Epithelial cell of alveolus of lung (primary cell): ENCODE measurements around the gene EMC9. TPM values are rescaled to one million over a fixed set of nuclear protein-coding genes. Genes with fewer than 3 reads are reported as not detected.

ENCODE experiments used
- total RNA-seq: library from RNA; depleted of rRNA; stranded (reverse); fragments of >200 nt; gene quantifications from 2 replicates; pipeline ENCODE4 v1.2.1, GENCODE V29; 2015

EMC9 gene, protein sequence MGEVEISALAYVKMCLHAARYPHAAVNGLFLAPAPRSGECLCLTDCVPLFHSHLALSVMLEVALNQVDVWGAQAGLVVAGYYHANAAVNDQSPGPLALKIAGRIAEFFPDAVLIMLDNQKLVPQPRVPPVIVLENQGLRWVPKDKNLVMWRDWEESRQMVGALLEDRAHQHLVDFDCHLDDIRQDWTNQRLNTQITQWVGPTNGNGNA
- 25.0 and 26.4 TPM in 2 replicates for total RNA-seq

DNA sequence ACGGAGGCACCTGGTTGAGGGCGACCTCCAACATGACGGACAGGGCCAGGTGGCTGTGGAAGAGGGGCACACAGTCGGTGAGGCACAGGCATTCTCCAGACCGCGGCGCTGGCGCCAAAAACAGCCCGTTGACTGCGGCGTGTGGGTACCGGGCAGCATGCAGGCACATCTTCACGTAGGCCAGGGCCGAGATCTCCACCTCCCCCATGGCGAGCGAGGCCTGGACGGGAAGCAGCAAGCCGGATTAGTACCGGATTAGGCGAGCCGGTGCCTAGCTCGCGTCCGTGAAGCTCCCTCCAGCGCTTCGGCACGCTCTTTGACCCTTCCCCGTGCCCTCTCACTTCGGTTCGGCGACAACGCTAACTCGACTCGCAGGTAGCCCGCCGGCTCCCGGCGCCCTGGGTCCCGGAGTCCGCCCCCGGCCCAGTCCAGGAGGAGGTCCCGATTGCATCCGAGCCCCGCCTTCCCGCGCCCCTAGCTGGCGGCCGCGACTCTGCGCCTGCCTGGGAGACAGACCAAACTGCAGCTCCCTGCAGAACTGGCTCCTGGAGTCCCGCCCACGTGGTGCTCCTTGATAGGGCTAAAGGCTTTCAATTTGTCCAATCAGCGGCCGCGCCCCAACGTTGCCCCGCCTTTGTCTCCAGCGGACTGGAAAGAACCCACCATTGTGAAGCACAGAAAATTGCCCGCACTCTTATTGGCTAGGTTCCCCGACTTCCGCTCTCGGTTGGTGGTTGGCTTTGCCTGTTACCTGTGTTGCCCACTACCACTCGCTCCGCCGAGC lies at the start of gene EMC9:
TSS of gene EMC9 (minus strand) at position 495 of the 784 bp plus-strand sequence. CDS start at position 208, 287 bp downstream.

DNA sequence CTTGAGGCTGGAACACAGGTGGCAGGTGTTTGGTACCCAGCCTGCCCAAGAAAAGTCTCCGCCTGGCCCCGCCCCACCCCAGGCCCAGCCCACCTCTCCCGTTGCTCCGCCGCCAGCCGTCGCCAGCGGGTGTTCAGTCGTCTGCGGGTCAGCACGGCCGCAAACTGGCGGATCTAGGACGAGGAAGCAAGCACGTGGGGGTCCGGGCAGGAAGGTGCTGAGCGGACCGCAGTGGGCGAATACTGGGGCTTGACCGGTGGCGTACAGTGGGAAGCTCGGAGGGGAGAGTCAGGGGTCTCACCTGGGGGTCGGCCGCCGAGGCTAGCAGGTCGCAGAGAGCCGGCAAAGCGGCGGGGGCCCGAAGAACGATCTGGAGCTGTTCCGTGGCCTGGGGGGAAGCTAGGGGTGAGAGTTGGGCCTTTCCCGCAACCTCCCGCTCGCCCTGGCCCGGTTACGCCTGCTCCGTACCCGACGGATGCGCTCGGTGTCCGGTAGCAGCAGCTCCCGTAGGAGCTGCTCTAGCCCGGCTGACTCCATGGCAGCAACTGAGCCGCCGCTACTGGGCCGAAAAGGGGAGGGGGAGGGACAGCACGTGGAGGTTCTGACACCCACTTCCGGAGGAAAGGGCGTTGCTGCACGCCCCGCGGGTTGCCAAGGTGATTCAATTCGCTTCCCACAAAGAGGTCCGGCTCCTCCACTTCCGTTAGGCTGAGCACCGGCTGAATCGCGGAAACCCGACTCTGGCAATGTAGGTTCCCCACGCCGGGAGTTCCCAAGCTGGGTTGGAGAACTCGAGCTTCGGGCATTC lies 47.1 kb upstream of the EMC9 start, which contains the start of gene IPO4:
TSS of gene IPO4 (minus strand) at position 566 of the 808 bp plus-strand sequence. CDS start at position 537, 29 bp downstream.

DNA sequence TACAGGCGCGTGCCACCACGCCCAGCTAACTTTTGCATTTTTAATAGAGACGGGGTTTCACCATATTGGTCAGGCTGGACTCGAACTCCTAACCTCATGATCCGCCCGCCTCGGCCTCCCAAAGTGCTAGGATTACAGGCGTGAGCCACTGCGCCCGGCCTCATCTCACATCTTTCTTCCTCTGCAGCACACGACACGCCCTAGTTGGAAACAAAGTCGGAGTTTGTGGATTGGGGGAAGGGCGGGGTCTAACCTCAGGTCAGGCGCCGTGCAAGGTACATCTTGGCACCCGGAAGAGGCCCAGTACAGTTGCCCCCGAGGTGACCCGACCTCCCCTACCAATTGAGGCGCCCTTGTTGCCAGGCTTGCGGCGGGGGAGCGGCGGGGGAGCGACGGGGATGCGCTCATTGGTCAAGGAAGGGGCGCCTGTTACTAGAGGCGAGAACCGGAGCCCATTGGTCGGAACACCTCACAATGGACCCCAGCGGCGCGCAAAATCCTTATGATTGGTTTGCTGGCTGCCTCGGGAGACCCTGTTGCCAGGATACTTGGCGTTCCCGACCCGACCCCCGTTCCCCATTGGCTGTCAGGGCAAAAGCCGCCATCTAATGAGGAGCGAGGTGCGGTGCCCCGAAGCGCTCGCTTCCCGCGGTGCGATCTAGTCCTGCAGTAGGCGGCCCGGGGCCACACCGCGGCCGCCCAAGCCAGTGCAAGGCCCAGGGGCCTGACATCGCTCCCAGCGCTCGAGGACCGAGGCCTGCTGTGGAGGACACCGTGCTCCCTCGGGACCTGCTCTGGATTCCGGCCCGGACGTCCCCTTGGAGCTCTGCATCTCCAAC lies 30.2 kb upstream of the EMC9 start, which contains the start of gene REC8:
TSS of gene REC8 (plus strand) at position 659 of the 839 bp plus-strand sequence. CDS start 473 bp downstream, outside the sequence.

DNA sequence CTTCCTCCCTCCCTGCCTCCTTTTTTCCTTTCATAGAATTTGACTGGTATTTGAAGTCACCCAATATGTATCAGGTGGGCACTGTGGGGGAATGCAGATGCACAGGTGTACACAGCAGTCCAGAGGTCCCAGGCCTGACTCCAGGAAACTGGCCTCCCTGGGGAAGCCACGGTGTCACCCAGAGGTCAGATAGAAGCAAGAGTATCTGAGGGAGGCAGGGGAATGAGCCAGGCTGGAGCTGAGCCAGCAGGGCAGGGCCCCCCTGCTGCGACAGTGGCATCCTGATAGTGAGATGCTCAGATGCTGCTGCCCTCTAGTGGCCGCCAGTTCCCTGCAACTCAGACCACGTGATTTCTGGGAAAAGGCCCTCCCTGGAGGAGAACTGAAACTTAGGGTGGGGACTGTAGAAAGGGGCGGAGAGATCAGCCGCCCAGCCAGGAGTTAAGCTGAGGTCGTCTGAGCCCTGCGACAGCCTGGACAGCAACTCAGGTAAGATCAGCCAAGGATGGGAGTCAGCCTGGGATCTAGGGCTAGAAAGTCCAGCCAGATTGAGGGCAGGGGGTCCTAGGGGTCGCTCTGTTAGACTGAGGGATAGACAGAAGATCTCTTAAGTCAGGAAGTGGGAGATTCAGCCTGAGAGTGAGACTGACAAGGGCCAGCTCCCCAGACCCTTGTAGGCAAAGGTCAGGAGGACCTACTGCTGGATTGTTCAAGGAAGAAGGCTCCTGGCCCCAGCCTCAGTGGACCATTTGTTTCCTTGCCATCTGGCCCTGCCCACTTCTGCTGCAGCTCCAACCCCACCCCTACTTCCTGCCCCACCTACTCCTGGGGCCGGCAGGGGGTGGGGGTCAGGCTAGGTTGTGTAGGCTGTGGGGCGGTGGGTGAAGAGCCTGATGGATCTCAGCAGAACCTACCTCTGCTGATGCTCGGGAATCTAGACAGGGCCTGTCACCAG lies 19.7 kb upstream of the EMC9 start, which contains the start of gene IRF9:
TSS of gene IRF9 (plus strand) at position 416 of the 955 bp plus-strand sequence. CDS start 880 bp downstream, outside the sequence.

DNA sequence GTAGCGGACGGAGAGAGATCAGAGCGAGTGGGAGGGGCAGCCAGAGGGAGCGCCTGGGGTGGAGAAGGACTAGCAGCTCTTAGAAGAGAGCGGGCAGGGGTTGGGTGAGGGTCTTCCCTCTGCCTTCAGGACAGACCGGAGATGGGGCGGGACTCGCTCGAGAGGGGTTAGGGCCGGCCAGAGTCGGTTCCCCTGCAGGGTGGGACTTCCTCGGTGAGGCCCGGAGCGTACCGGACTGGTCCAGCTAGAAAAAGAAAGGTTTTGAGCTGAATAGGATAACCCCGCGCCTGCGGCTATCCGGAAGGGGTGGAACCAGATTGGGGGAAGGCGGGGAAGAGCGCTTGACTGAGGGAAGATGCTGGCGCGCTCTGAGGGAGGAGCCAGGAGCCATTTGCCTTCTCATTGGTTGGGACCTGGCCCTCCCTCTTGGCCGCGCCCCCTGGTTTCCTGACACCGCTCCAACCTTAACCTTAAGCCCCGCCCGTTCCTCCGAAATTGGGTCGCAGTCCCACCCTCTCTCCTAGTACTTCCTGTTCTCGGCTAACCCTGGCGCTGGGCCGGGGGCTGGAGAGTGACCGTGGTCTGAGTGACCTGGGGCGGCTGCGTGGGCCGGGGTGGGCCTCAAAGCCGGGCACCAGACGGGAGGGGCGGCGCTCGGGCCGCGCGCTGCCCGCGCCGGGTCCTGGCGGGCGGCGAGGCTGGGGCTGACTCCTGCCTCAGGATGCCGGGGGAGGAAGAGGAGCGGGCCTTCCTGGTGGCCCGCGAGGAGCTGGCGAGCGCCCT lies 5.8 kb upstream of the EMC9 start, which contains the start of gene RNF31:
TSS of gene RNF31 (plus strand) at position 521 of the 783 bp plus-strand sequence. CDS start at position 722, 201 bp downstream.

DNA sequence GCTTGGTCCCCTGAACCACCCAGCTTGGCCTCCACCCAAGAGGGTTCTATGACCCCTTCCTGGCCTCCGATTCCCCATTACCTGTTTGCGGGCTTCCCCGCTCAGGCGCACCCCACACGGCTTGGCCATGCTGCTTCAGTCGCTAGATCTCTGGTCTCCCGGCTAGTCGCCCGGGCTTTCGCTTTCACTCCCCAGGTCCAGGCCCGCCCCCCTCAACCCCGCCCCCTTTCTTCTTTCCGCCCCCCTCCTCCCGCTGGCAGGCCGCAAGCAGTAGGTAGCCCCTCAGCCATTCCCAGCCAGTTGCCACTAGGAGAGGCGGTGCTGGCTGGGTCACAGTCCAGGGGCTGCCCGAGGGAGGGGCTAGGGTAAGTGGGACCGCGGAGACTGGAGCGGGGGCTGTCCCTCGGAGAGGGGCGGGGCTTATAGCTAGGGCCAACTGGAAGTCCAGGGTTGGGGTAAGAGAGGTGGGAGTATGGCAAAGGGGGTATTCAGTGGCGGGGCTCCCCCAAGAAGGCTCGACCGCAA lies 5.1 kb upstream of the EMC9 start, which contains the start of gene PSME2:
TSS of gene PSME2 (minus strand) at position 158 of the 525 bp plus-strand sequence. CDS start at position 129, 29 bp downstream.

DNA sequence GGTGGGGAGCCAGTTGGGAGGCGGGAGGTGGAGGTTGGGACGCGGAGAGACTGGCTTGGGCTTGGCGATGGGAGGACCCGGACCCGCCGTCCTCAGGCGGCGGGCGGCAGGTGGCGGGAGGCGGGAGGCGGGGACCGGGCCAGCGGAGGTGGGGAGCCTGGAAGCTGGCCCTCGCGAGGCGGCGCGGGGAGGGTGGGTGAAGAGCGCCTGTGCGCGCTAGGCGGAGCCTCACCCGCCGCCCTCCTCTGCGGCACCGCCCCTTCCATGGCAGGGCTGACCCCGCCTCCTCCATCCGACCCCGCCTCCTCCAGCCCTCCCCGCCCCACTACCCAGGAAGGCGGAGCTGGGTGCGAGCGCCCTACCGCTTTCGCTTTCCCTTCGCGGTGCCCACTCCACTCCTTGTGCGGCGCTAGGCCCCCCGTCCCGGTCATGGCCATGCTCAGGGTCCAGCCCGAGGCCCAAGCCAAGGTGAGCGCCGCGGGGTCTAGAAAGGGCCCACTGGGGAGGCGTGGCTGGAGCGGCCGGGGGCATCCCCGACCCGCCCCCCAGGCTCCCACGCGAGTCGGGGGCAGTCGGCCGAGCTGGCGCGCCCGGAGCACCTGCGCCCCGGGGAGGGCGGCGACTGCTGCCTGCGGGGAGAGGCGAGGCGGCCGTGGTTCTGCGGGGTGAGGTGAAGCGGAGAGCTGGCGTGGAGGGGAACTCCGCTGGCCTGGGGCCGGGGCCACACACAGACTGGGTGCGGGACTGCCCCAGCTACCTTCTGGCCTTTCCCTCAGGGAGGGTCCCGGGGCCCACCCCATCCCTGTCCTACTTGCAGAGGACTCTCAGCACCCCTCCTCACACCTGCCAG lies 5.3 kb downstream of the EMC9 start, which contains the start of gene PSME1:
TSS of gene PSME1 (plus strand) at position 361 of the 850 bp plus-strand sequence. CDS start at position 430, 69 bp downstream.

DNA sequence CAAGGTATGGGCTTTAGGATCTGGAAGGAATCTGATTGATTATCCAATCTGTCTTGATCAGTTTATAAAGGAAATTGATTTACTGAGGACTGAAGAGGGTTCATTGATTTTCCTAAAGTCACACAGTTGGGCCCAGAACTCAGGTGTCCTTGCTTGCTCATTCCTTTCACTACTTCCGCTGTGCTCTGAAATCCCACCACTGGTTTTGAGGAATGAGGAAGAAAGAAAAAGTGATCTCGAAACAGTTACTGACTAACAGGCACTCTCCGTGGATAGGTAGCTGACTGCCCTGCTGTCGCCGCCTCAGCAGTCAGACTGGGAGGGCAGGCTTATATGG lies 11.0 kb downstream of the EMC9 start, which contains the start of gene FITM1:
TSS of gene FITM1 (plus strand) at position 280 of the 337 bp plus-strand sequence. CDS start 905 bp downstream, outside the sequence.

DNA sequence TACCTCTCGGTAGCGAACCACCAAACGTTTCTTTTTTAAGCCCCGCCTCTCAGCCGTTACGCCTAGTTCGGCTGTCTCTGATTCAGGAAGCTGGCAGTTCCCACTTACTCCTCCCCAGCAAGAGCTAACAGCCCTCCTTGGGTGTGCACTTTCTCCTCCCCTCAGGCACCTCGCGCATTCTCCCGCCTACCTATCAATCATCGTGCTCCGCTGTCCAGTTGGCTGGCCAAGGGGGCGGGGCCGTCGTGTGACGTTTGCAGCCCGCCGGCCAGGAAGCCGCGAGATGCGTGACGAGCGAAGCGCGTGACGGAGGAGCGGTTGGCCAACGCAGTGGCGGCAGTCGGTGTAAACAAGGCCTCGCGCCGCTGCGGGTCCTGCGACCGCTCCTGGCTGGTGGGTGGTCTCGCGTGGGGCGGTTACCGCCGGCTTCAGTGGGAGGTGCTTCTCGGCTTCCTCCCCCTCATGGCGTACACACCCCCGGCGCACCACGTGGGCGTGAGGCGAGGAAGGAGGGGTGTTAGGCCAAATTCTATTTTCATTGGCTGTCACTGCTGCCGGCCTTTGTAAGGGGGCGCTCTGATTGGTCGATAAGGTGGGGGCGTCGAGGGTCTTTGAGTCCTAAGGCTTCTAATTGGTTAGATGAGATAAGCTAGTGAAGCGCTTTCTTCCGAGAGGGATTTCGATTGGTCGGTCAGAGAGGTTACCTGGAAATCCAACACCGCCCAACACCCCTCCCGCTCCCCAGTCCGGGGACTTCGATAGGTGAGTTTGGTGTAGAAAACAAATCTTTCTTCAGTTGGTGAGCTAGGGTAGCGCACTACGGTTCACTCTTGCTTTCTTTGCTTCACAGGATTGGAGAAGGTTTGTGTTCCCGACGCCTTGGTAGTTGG lies 26.6 kb downstream of the EMC9 start, which contains the start of the genes DCAF11 and NRL:
TSS of gene DCAF11 (plus strand) at position 246 of the 890 bp plus-strand sequence. CDS start 818 bp downstream, outside the sequence.
TSS of gene NRL (minus strand) at position 418 of the 890 bp plus-strand sequence. CDS start 32,101 bp downstream, outside the sequence.

DNA sequence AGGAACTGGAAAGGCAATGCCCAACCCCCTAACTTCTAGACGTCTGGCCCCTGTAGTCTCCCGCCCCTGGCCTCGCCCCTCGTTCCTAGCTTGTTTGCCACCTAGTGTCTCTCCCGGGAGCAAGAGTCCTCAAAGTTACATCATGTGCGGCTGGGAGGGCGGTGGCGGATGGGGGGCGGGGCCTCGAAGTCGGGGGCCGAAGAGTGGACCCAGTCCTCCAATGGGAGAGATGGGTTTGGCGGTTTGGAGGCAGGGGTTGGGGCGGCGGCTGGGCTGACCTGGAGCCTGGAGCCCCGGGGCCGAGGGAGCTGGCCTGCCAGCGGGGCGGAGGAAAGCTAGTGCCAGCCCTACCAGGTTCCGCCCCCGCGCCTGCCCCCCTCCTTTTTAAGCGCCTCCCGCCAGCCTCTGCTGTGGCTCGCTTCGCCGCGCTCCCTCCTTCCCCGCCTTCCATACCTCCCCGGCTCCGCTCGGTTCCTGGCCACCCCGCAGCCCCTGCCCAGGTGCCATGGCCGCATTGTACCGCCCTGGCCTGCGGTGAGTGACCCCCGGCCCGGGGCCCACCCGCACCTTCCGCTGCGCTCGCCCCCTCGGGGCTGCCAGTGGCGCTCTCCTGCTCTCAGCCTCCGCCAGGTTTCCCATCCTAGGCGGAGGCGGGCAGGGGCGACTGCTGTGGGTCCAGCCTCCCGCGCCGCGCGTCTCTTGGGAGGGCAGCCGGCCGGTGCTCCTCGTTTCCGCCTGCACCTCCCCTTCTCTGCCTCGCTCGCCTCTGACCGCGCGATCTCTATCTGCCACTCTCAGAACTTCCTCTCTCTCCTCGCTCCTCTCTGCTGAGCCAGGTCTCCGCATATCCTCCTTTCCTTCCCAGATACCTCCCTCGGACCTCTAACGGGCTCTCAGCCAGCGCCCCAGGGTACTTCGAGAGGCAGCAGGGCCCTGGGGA lies 47.2 kb downstream of the EMC9 start, which contains the start of gene PCK2:
TSS of gene PCK2 (plus strand) at position 411 of the 940 bp plus-strand sequence. CDS start at position 506, 95 bp downstream.

Other genes starting within 250 kb of the EMC9 start
- 41.5 and 50.0 TPM in 2 replicates for gene DHRS4, start 187.8 kb downstream of the EMC9 start, total RNA-seq
- gene DHRS4L2, start 152.7 kb downstream of the EMC9 start, total RNA-seq, result 10.7 and 14.2 TPM in 2 replicates
- gene CARMIL3, start 89.6 kb downstream of the EMC9 start, total RNA-seq, result 0.64 TPM in 1 of 2 replicates, not detected in the other
- not detected in 2 replicates for gene CPNE6, start 70.0 kb downstream of the EMC9 start, total RNA-seq
- gene PCK2, start 47.3 kb downstream of the EMC9 start, total RNA-seq, result 19.4 and 71.2 TPM in 2 replicates
- 21.0 and 34.9 TPM in 2 replicates for gene DCAF11, start 26.8 kb downstream of the EMC9 start, total RNA-seq
- gene NRL, start 26.6 kb downstream of the EMC9 start, total RNA-seq, result 1.0 and 3.0 TPM in 2 replicates
- gene FITM1, start 10.9 kb downstream of the EMC9 start, total RNA-seq, result 0.80 TPM in 1 of 2 replicates, not detected in the other
- gene PSME1, start 5.4 kb downstream of the EMC9 start, total RNA-seq, result 145 and 188 TPM in 2 replicates
- 28.7 and 159 TPM in 2 replicates for gene PSME2, start 5.0 kb upstream of the EMC9 start, total RNA-seq
- gene RNF31, start 5.9 kb upstream of the EMC9 start, total RNA-seq, result 37.0 and 77.7 TPM in 2 replicates
- gene IRF9, start 19.7 kb upstream of the EMC9 start, total RNA-seq, result 44.6 and 54.7 TPM in 2 replicates
- 2.2 and 28.7 TPM in 2 replicates for gene REC8, start 30.5 kb upstream of the EMC9 start, total RNA-seq
- gene IPO4, start 47.2 kb upstream of the EMC9 start, total RNA-seq, result 24.0 and 41.4 TPM in 2 replicates
- gene TM9SF1, start 53.9 kb upstream of the EMC9 start, total RNA-seq, result 67.5 and 79.2 TPM in 2 replicates
- 0.13 TPM in 1 of 2 replicates, not detected in the other for gene TSSK4, start 64.1 kb upstream of the EMC9 start, total RNA-seq
- gene CHMP4A, start 71.9 kb upstream of the EMC9 start, total RNA-seq, result 37.2 and 42.5 TPM in 2 replicates
- 18.0 and 22.0 TPM in 2 replicates for gene MDP1, start 74.5 kb upstream of the EMC9 start, total RNA-seq
- 189 and 190 TPM in 2 replicates for gene NEDD8, start 90.8 kb upstream of the EMC9 start, total RNA-seq
- 60.1 and 72.7 TPM in 2 replicates for gene GMPR2, start 91.3 kb upstream of the EMC9 start, total RNA-seq
- gene TINF2, start 101.0 kb upstream of the EMC9 start, total RNA-seq, result 47.3 and 57.3 TPM in 2 replicates
- gene TGM1, start 121.6 kb upstream of the EMC9 start, total RNA-seq, result 0.52 and 1.8 TPM in 2 replicates
- gene RABGGTA, start 130.0 kb upstream of the EMC9 start, total RNA-seq, result 19.6 and 28.6 TPM in 2 replicates
- 17.3 and 21.1 TPM in 2 replicates for gene DHRS1, start 158.2 kb upstream of the EMC9 start, total RNA-seq
- 18.2 and 18.6 TPM in 2 replicates for gene NOP9, start 158.3 kb upstream of the EMC9 start, total RNA-seq
- 0.16 and 1.9 TPM in 2 replicates for gene CIDEB, start 166.4 kb upstream of the EMC9 start, total RNA-seq
- 1.2 and 2.3 TPM in 2 replicates for gene LTB4R2, start 168.5 kb upstream of the EMC9 start, total RNA-seq
- gene LTB4R, start 169.9 kb upstream of the EMC9 start, total RNA-seq, result 0.91 and 2.1 TPM in 2 replicates
- 0.39 and 0.88 TPM in 2 replicates for gene ADCY4, start 193.5 kb upstream of the EMC9 start, total RNA-seq
- gene RIPK3, start 198.4 kb upstream of the EMC9 start, total RNA-seq, result 0.65 TPM in 1 of 2 replicates, not detected in the other
- gene NFATC4, start 226.6 kb upstream of the EMC9 start, total RNA-seq, result 36.1 and 111 TPM in 2 replicates